ENCODE measurements around the gene THBD.

GRCh38 chr20:22995923-22996322 lies 53.5 kb downstream of the THBD start:
- TF ChIP-seq, protein P1, sequence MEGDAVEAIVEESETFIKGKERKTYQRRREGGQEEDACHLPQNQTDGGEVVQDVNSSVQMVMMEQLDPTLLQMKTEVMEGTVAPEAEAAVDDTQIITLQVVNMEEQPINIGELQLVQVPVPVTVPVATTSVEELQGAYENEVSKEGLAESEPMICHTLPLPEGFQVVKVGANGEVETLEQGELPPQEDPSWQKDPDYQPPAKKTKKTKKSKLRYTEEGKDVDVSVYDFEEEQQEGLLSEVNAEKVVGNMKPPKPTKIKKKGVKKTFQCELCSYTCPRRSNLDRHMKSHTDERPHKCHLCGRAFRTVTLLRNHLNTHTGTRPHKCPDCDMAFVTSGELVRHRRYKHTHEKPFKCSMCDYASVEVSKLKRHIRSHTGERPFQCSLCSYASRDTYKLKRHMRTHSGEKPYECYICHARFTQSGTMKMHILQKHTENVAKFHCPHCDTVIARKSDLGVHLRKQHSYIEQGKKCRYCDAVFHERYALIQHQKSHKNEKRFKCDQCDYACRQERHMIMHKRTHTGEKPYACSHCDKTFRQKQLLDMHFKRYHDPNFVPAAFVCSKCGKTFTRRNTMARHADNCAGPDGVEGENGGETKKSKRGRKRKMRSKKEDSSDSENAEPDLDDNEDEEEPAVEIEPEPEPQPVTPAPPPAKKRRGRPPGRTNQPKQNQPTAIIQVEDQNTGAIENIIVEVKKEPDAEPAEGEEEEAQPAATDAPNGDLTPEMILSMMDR (IDR thresholded peaks at IDR 0.05) = no peak
- no peak for TF ChIP-seq POLR2AphosphoS5 (IDR thresholded peaks at IDR 0.05)

Data from prostate gland (tissue), 2 donors.